HEK293T (cell line): ENCODE data around the gene MFSD6.

Source experiments
- CTCF ChIA-PET: fragments of 350-600 bp; formaldehyde crosslinking; extraction: SDS; loops from one replicate; lab custom pipeline; 2021; ENCODE audit warnings: antibody characterized with exemption, inconsistent platforms; lab: Yijun Ruan, JAX
- POLR2A ChIA-PET: fragments of 350-600 bp; formaldehyde crosslinking; extraction: SDS; loops from one replicate; lab custom pipeline; 2020; ENCODE audit warnings: antibody characterized with exemption, inconsistent platforms; lab: Yijun Ruan, JAX
- DNase-seq: peaks from one replicate; pipeline ENCODE4 v3.0.0; 2012; ENCODE audit warnings: mixed read lengths; ENCODE audit errors: extremely low spot score
- ARNT ChIP-seq: fragments of 450-650 bp; IDR thresholded peaks from 2 replicates; pipeline ENCODE4 v1.6.1; 2017; ENCODE audit warnings: mild to moderate bottlenecking
- BHLHE40 ChIP-seq: fragments of 450-650 bp; IDR thresholded peaks from 2 replicates; pipeline ENCODE4 v1.6.1; 2016; ENCODE audit warnings: mild to moderate bottlenecking, moderate library complexity, borderline replicate concordance
- CTBP1 ChIP-seq: fragments of 450-650 bp; IDR thresholded peaks from 2 replicates; pipeline ENCODE4 v1.6.1; 2016; ENCODE audit warnings: borderline replicate concordance
- ELF4 ChIP-seq: fragments of 450-650 bp; IDR thresholded peaks from 2 replicates; pipeline ENCODE4 v1.6.1; 2017; ENCODE audit warnings: antibody characterized with exemption
- FOXA1 ChIP-seq: fragments of 450-650 bp; IDR thresholded peaks from 2 replicates; pipeline ENCODE4 v1.6.1; 2016; ENCODE audit warnings: mild to moderate bottlenecking
- FOXK2 ChIP-seq: fragments of 450-650 bp; IDR thresholded peaks from 2 replicates; pipeline ENCODE4 v1.6.1; 2016; ENCODE audit warnings: mild to moderate bottlenecking
- FOXM1 ChIP-seq: fragments of 450-650 bp; IDR thresholded peaks from 2 replicates; pipeline ENCODE4 v1.6.1; 2017; ENCODE audit warnings: mild to moderate bottlenecking, borderline replicate concordance
- HDGF ChIP-seq: fragments of 450-650 bp; IDR thresholded peaks from 2 replicates; pipeline ENCODE4 v1.6.1; 2017; ENCODE audit warnings: antibody characterized with exemption, borderline replicate concordance
- L3MBTL2 ChIP-seq: fragments of 450-650 bp; conservative IDR thresholded peaks from 2 replicates; pipeline ENCODE4 v1.6.1; 2016; ENCODE audit warnings: mild to moderate bottlenecking
- LEF1 ChIP-seq: fragments of 450-650 bp; IDR thresholded peaks from 2 replicates; pipeline ENCODE4 v1.6.1; 2017; ENCODE audit warnings: mild to moderate bottlenecking, borderline replicate concordance
- NFRKB ChIP-seq: fragments of 450-650 bp; IDR thresholded peaks from 2 replicates; pipeline ENCODE4 v1.6.1; 2016; ENCODE audit warnings: mild to moderate bottlenecking, moderate library complexity
- SP1 ChIP-seq: fragments of 450-650 bp; IDR thresholded peaks from 2 replicates; pipeline ENCODE4 v1.6.1; 2017
- SUZ12 ChIP-seq: fragments of 450-650 bp; IDR thresholded peaks from 2 replicates; pipeline ENCODE4 v1.6.1; 2016; ENCODE audit warnings: mild to moderate bottlenecking
- TARDBP ChIP-seq: fragments of 450-650 bp; IDR thresholded peaks from 2 replicates; pipeline ENCODE4 v1.6.1; 2016
- ZNF384 ChIP-seq: fragments of 450-650 bp; IDR thresholded peaks from 2 replicates; pipeline ENCODE4 v1.6.1; 2016
- TF ChIP-seq, protein P1 (sequence below): fragments of 450-650 bp; IDR thresholded peaks from 2 replicates; pipeline ENCODE4 v1.6.1; 2016

Gene MFSD6

DNA sequence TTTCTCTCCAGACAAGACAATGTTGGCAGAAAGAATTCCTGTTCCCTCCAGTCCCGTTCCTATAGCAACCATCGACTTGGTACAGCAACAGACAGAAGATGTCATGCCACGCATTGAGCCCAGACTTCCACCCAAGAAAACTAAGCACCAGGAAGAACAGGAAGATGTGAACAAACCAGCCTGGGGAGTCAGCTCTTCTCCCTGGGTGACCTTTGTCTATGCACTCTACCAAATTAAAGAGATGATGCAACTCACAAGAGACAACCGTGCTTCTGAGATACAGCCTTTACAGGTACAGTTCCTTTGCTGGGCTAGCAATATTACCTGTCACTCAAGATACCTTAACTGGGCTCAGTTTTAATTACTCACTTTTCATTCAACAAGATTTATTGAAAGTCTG, 89.3 kb downstream of the MFSD6 start:
- no peak for DNase-seq
- ChIA-PET CTCF (no interaction called here), POLR2A (no interaction called here)
- TF ChIP-seq, protein P1, sequence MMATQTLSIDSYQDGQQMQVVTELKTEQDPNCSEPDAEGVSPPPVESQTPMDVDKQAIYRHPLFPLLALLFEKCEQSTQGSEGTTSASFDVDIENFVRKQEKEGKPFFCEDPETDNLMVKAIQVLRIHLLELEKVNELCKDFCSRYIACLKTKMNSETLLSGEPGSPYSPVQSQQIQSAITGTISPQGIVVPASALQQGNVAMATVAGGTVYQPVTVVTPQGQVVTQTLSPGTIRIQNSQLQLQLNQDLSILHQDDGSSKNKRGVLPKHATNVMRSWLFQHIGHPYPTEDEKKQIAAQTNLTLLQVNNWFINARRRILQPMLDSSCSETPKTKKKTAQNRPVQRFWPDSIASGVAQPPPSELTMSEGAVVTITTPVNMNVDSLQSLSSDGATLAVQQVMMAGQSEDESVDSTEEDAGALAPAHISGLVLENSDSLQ: peak; percentile 29; the same call in 1 of the 2 replicates
- TF ChIP-seq L3MBTL2 (no peak), SP1 (no peak)

DNA sequence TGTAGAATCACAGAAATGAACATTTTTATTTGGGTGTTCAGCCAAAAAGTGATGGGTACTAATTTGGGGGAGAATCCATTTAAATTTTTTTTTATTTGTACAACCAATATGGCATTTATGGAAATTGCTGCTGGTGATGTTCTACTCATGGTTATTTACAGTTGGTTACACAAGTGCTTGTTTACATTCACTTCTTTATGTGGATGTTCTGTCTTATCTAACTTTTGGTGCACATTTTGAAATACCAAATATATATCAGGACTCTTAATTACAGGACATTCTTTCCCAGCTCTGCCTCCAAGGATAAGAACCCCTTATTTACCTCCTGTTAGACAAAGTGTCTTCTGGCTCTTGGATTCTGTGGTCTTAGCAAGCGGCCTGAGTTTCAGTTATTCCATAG, 91.1 kb downstream of the MFSD6 start:
- TF ChIP-seq FOXA1 (no peak), CTBP1 (no peak), L3MBTL2 (no peak), FOXM1 (no peak), ELF4 (no peak), TARDBP (no peak), ZNF384 (no peak), BHLHE40 (no peak), ARNT (no peak)
- TF ChIP-seq, protein P1: no peak
- ChIA-PET POLR2A (no interaction called here), CTCF (no interaction called here)
- DNase-seq: no peak

GRCh38 chr2:190500054-190500502, 91.9 kb downstream of the MFSD6 start:
- CTCF ChIA-PET: no interaction called here
- DNase-seq: no peak
- no peak for TF ChIP-seq NFRKB
- no peak for TF ChIP-seq FOXM1
- no peak for TF ChIP-seq TARDBP
- TF ChIP-seq L3MBTL2: no peak
- no peak for TF ChIP-seq LEF1
- no peak for TF ChIP-seq SUZ12
- no peak for TF ChIP-seq ARNT
- no peak for TF ChIP-seq BHLHE40
- TF ChIP-seq FOXK2: no peak
- TF ChIP-seq HDGF: no peak
- TF ChIP-seq ZNF384: no peak
- no peak for TF ChIP-seq ELF4
- TF ChIP-seq SP1: no peak
- TF ChIP-seq, protein P1: no peak
- no peak for TF ChIP-seq FOXA1
- TF ChIP-seq CTBP1: no peak
- POLR2A ChIA-PET: no interaction called here

DNA sequence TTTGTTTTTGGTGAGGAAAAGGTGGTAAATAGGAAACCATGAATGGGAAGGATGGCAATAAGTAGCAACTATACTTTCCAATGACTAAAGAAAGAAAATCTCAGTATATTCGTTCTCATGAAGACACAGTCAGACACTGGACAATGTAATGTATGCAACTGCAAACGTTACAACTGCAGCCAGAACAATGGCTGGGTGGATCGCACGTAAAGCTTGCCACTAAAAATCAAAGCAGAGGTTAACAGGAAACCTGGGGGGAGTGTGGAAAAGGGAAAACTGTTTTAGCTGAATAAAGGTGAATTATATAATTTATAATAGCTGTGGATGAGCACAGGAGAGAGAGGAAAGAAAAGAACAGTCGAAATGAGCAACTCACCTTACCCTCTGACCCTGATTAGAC, 93.1 kb downstream of the MFSD6 start:
- POLR2A ChIA-PET: no interaction called here
- no peak for DNase-seq
- CTCF ChIA-PET: no interaction called here
- no peak for TF ChIP-seq FOXK2
- no peak for TF ChIP-seq TARDBP
- TF ChIP-seq NFRKB: no peak
- no peak for TF ChIP-seq SP1
- no peak for TF ChIP-seq FOXA1
- TF ChIP-seq HDGF: no peak

GRCh38 chr2:190501702-190502407, 93.7 kb downstream of the MFSD6 start:
- ChIA-PET POLR2A (no interaction called here), CTCF (no interaction called here)
- DNase-seq: no peak
- TF ChIP-seq FOXA1 (no peak), NFRKB (no peak), SUZ12 (no peak), L3MBTL2 (no peak), ELF4 (no peak), ARNT (no peak), FOXK2 (no peak)

DNA sequence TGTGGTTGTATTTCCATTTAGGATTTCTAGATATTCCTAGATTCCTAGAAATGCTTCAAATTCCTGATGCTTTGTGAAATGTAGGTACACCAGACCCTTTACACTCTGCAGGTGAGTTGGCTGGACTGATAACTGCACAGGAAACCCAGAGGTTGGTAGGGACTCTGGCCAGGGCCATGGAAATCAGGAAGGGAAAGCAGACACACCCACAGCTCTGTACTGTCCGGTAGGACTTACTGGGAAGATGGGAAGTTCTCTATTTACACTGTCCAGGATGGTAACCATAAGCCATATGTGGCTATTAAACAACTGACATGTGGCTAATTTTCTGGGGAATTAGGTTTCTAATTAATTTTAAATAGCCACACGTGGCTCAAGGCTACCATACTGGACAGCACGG, 94.9 kb downstream of the MFSD6 start:
- DNase-seq: no peak
- ChIA-PET CTCF (no interaction called here), POLR2A (no interaction called here)
- no peak for TF ChIP-seq BHLHE40
- no peak for TF ChIP-seq FOXK2
- TF ChIP-seq NFRKB: no peak
- no peak for TF ChIP-seq HDGF

DNA sequence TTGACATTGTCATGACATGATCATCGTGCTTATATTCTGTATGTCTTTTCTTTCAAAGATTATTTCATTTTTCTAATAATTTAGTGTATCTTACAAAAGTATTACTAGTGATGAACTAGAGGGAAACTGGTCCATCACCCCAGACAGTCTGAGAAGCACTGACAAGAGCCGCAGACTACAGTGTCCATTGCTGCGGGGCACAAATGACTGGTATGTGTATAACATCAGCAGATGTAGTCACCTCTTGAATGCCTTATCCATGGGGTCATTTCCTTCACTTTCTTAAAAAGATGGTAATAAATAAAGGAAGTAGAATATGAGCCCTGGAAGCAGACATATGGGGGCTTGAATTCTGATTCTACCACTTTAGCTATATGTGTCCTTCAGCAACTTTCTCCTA, 96.8 kb downstream of the MFSD6 start:
- no peak for TF ChIP-seq FOXA1
- TF ChIP-seq LEF1: no peak
- no peak for TF ChIP-seq FOXM1
- TF ChIP-seq HDGF: no peak
- TF ChIP-seq ELF4: no peak
- no peak for TF ChIP-seq CTBP1
- no peak for TF ChIP-seq L3MBTL2
- TF ChIP-seq SUZ12: no peak
- TF ChIP-seq NFRKB: no peak
- TF ChIP-seq, protein P1: no peak
- TF ChIP-seq ZNF384: no peak
- TF ChIP-seq TARDBP: no peak
- no peak for TF ChIP-seq BHLHE40
- no peak for TF ChIP-seq ARNT
- no peak for TF ChIP-seq FOXK2
- no peak for TF ChIP-seq SP1
- DNase-seq: no peak
- CTCF ChIA-PET: no interaction called here
- POLR2A ChIA-PET: no interaction called here
